Stimulated activated CD4-positive, alpha-beta T cell treated with anti-CD3 and anti-CD28 coated beads, Interleukin-15, amount 100 ng/mL, for 24 hours (primary cell): ENCODE measurements around the gene ACTN4.

Experiments
- DNase-seq: peaks from one replicate; pipeline ENCODE4 v3.0.0-alpha.2; 2020

The ACTN4 gene

DNA sequence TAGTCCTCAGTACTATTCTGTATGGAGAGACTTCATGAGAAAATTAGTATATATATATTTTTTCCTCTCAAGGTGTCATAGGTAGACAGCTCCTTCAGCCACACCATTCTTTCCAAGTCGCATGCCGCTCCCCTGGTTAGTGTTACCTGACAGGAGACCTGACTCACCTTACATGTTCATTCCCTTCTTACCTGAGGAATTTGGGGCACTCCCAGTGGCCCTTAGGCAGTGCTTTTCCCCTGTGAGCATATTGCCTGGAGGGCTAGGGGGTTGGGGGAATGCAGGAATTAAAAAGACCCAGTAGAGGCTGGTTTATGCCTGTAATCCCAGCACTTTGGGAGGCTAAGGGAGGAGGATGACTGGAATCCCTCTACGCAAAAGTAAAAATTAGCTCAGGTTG is 9.0 kb upstream of the ACTN4 start:
- no peak for DNase-seq

GRCh38 chr19:38639679-38640078 is 7.8 kb upstream of the ACTN4 start:
- no peak for DNase-seq

DNA sequence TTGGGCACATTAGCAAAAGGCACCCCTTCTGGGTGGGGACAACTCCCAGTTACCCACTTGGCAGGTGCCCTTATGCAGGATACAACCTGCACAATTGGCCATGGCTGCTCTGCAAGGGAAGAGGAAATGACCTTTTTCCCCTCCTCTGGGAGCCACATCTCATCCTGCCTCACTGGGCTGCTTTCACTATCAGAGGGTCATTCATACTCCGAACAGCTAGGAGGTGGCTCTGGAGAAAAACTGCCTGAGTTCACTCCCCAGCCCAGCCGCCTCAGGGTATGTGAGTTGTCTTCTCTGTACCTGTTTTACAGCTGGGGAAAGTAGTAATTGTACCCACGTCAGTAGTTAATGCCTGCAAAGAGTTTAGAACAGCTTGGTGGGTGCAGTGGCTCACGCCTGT is 7.1 kb upstream of the ACTN4 start:
- no peak for DNase-seq

GRCh38 chr19:38642176-38642575 is 5.3 kb upstream of the ACTN4 start:
- no peak for DNase-seq

DNA sequence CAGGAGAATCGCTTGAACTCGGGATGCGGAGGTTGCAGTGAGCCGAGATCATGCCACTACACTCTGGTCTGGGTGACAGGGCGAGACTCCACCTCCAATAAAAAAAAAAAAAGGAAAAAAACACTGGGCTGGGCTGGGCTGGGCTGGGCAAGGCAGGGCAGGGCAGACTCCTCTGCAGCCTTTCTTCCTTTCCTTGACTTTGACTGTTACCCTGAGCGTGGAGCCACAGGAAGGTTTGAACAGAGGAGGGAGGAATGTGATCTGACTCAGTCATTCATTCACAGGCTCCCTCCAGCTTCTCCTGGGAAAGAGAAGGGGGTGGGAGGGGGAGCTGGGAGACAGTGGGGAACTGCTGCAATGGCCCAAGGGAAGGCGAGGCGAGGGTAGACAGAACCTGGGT is 2.7 kb upstream of the ACTN4 start:
- DNase-seq, result no peak

DNA sequence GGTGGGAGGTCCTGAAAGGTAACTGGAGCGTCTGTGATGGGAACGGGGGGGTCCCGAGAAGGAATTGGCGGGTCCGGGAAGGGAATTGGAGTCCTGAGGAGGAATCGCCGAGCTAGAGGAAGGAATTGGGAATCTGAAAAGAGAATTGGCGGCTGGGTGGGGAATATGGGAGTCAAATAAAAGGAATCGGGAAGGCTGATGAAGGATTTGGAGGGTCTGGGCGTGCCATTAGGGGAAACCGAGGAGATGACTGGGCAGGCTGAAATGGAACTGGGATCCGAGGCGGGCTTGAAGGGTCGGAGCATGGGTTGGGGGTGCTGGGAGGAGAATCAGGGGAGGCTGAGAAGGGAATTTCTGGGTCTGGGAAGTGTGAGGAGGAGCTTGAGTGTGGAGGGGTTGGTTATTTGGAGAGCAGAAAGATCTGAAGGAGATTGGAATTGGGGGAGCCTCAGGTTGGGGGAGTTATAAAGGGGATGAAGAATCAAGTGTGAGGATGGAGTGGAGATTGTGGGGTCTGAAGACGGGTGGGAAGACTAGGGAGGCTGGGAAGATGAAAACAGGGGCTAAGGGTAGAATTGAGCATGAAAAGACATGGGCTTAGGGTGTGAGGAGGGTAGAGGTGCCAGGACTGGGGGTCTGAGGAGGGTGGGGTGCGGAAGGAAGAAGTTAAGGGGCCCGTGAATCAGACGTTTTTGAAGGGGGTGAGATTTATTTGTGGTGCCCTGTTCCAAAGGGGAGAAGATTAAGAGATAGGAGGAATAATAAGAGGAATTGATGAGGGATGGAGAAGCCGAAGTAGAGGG is 718 bp downstream of the ACTN4 start:
- DNase-seq, result no peak

DNA sequence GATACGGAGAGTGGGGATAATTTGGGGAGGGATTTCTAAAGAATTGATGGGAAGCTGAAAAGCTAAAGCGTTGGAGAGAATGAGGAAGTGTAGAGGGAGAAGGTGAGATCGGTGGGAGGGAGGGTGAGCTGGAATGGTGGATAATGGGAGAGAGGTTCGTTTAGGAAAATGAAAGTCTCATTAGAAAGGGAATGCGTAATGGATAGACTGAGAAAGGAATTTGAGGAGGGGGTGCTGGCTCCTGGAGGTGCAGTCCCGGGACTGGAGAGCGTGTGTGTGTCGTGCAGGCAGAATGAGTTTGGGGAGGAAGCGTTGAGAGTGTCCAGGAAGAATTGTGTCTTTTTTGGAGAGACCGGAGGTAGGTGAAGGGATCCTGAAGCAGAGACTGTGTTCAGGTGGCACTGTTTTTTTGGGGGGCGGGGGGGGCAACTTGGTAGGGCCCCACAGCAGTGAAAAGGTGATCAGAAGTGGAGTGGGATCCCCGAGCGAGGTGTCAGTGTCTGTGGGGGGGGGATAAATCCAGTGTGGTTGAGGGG is 1.4 kb downstream of the ACTN4 start:
- DNase-seq, result no peak

GRCh38 chr19:38649305-38650171 is 2.1 kb downstream of the ACTN4 start:
- DNase-seq, result no peak

DNA sequence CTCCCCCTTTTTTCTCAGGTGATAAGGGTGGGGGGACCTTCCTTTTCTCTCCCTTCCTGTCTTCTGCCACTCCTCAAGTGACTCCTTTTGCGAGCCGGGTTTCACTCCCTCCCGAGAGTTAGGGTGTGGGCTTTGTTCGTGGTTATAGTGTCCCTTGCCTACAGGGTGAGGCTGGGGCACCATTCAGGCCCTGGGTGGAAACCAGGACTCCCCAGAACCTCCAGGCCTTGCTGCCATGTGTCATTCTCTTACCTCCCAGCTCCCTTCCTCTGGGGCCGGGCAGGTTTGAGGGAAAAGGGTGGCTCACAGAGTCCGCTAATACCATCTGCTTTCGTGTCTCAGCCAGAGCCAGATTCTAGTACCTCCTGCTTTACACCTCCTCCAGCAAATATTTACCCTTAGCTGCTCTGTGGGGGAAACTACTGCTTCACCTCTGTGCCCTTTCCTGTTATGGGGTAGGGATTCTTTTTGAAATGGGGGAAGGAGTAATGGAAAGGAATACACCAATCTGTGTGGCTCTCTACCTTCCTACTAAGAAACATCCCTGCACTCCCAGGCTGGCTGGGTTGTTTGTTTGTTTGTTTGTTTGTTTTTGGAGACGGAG is 2.8 kb downstream of the ACTN4 start:
- DNase-seq, result no peak

GRCh38 chr19:38650911-38651584 is 3.6 kb downstream of the ACTN4 start:
- DNase-seq, result no peak

GRCh38 chr19:38653028-38653571 is 5.7 kb downstream of the ACTN4 start:
- DNase-seq, result no peak

- DNase-seq, result no peak
Observed at GRCh38 chr19:38654628-38655055, 7.2 kb downstream of the ACTN4 start.

GRCh38 chr19:38655148-38655824 is 7.8 kb downstream of the ACTN4 start:
- DNase-seq, result peak; percentile 70

- peak; percentile 51 for DNase-seq
Observed at GRCh38 chr19:38656171-38656981, 8.9 kb downstream of the ACTN4 start.

- DNase-seq, result no peak
Observed at GRCh38 chr19:38657633-38658222, 10.3 kb downstream of the ACTN4 start.

DNA sequence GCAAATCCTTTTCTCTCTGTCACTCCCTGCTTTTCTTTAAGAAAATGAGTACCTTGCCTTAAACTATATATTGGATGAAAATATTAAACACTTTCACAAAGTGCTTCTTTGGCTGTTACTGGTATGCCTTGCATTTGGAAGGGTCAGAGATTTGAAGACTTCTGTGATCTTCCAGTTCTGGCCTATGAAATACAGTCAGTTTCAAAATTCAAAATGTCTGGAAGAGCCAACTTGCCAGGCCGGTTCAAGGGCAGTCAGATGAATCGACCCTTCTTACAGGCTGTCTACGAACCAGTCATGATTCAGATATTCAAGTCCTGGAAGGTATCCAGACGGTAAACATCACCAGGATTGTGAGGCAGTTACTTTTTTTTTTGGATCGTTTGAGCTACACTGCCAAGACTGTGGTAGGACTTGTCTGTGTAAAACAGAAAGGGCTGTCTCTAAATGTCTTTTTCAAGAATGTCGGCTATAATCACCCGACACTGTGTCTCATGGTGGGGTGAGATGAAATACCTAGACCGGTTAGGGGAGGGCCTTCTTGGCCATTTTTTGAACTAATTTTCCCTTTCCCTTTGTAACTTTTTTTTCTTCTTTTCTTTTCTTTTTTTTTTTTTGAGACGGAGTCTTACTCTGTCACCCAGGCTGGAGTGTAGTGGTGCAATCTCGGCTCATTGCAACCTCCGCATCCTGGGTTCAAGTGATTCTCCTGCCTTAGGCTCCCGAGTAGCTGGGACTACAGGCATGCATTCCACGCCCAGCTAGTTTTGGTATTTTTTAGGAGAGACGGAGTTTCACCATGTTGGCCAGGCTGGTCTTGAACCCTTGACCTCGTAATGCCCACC is 11.2 kb downstream of the ACTN4 start:
- DNase-seq, result no peak

GRCh38 chr19:38660724-38661123 is 13.3 kb downstream of the ACTN4 start:
- DNase-seq, result no peak

DNA sequence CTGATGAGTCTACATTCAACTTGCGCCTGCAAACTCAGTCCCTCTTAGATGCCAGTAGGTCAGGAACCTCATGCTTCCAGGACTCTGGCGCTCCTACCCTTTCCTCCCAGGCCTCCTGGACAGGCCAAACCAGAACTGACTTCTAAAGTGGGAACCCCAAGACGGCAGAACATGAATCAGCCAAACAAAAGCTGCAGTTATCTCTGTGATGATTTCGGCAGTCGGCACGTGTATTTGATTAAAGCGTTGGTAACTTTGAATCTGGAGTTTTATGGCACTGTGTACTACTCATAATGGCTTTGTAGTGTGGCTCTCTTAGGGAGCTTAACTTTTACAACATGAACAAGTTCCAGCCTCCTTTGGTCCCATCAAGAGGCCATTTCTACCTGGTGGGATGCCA is 13.7 kb downstream of the ACTN4 start:
- DNase-seq, result no peak

- no peak for DNase-seq
Observed at GRCh38 chr19:38661996-38662395, 14.5 kb downstream of the ACTN4 start.
